ENCODE data around the gene VSTM2B.

The VSTM2B gene

DNA sequence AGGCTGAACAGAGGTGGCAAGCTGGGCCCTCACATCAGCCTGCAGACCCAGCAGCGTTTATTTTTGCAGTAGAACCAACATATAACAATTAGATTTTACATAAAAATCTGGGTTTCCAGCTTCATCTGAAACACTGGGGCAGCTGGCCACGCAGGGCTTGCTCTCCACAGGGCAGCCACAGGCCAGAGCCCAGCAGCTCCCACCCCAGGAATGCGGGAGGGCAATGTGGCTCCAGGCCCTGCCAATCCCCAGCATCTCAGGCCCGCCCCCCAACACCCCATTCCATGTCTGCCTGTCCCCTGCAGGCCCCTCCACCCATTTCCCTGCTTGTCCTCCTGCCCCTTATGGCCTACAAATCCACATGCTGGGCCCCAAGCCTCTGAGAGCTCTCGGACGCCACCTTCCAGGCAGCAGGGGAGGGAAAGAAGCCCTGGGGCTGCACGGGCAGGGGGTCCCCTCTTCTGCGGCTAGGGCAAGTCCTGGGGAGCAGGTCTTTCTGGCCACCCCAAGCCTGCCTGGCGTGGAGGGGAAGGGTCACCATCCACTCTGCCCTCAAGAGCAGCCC, 15.0 kb upstream of the VSTM2B start:
- Mint-ChIP-seq H3K4me1 (no peaks in the 10 kb centered on the region), H3K36me3 (ENCODE audit: low read depth) (no peaks in the 10 kb centered on the region), H3K4me3 (no peak overlapping the region), H3K9me3 (no peaks in the 10 kb centered on the region), H3K27me3 (ENCODE audit: low read depth, poor library complexity) (peaks cover 60% of the 10 kb centered on the region), H3K27ac (no peak overlapping the region)
- peak; percentile 28 for DNase-seq
- TF ChIP-seq, protein P1, sequence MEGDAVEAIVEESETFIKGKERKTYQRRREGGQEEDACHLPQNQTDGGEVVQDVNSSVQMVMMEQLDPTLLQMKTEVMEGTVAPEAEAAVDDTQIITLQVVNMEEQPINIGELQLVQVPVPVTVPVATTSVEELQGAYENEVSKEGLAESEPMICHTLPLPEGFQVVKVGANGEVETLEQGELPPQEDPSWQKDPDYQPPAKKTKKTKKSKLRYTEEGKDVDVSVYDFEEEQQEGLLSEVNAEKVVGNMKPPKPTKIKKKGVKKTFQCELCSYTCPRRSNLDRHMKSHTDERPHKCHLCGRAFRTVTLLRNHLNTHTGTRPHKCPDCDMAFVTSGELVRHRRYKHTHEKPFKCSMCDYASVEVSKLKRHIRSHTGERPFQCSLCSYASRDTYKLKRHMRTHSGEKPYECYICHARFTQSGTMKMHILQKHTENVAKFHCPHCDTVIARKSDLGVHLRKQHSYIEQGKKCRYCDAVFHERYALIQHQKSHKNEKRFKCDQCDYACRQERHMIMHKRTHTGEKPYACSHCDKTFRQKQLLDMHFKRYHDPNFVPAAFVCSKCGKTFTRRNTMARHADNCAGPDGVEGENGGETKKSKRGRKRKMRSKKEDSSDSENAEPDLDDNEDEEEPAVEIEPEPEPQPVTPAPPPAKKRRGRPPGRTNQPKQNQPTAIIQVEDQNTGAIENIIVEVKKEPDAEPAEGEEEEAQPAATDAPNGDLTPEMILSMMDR (IDR thresholded peaks at IDR 0.05), result no peak

DNA sequence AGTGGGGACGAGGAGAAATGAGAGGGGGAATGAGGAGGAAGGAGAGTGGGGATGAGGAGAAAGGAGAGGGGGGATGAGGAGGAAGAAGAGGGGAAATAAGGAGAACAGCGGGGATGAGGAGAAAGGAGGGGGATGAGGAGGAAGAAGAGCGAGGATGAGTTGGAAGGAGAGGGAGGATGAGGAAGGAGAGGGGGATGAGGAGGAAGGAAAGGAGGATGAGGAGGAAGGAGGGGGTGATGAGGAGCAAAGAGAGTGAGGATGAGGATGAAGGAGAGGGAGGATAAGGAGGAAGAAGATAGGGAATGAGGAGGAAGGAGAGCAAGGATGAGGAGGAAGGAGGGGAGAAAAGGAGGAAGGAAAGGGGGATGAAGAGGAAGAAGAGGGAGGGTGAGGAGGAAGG, 14.0 kb upstream of the VSTM2B start:
- TF ChIP-seq, protein P1 (IDR thresholded peaks at IDR 0.05), result no peak
- Mint-ChIP-seq H3K36me3 (ENCODE audit: low read depth) (no peaks in the 10 kb centered on the region), H3K27ac (no peak overlapping the region), H3K9me3 (no peaks in the 10 kb centered on the region), H3K4me3 (no peak overlapping the region), H3K4me1 (peaks cover 5% of the 10 kb centered on the region), H3K27me3 (ENCODE audit: low read depth, poor library complexity) (peaks cover 65% of the 10 kb centered on the region)
- no peak for DNase-seq

DNA sequence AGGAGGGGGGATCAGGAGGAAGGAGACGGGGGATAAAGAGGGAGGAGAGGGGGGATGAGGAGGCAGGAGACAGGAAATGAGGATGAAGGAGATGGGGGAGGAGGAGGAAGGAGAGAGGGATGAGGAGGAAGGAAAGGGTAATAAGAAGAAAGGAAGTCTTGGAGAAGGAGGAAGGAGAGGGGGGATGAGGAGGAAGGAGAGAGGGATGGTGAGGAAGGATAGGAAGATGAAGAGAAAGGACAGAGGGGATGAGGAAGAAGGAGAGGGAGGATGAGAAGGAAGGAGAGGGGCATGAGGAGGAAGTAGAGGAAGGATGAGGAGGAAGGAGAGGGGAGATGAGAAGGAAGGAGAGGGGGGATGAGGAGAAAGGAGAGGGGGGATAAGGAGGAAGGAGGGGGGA, 13.0 kb upstream of the VSTM2B start:
- no peak for DNase-seq
- TF ChIP-seq, protein P1 (IDR thresholded peaks at IDR 0.05), result no peak
- Mint-ChIP-seq H3K27me3 (ENCODE audit: low read depth, poor library complexity) (peaks cover 68% of the 10 kb centered on the region), H3K27ac (no peak overlapping the region), H3K4me1 (peaks cover 9% of the 10 kb centered on the region), H3K9me3 (no peaks in the 10 kb centered on the region), H3K4me3 (no peak overlapping the region), H3K36me3 (ENCODE audit: low read depth) (no peaks in the 10 kb centered on the region)

DNA sequence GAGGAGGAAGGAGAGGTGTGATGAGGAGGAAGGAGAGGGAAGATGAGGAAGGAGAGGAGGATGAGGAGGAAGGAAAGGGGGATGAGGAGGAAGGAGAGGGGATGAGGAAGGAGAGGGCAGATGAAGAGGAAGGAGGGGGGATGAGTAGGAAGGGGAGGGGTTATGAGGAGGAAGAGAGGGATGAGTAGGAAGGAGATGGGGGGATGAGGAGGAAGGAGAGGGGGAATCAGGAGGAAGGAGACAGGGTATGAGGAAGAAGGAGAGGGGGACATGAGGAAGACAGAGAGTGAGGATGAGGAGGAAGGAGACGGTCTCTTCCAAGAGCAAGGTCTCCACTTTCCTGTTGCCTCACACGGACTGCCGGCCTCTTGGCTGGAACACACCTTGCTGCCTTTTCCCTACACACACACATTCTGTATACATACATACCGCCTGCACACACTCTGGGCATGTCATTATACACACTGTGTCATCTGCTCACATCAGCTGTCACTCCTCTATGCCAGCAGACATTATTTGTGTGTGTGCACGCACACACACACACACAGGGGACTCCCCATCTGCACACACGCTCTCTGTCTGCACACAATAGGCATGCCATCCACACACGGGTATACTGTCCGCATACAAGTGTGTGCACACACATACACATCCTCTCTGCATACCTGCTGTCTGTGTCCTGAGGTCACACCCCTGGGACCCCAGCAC, 11.1 kb upstream of the VSTM2B start:
- H3K9me3 Mint-ChIP-seq, result no peaks in the 10 kb centered on the region
- TF ChIP-seq, protein P1 (IDR thresholded peaks at IDR 0.05), result no peak
- H3K27ac Mint-ChIP-seq, result no peak overlapping the region
- H3K4me3 Mint-ChIP-seq, result no peak overlapping the region
- H3K36me3 Mint-ChIP-seq (ENCODE audit: low read depth), result no peaks in the 10 kb centered on the region
- DNase-seq, result no peak
- H3K27me3 Mint-ChIP-seq (ENCODE audit: low read depth, poor library complexity), result peaks cover 69% of the 10 kb centered on the region
- peaks cover 20% of the 10 kb centered on the region for H3K4me1 Mint-ChIP-seq

DNA sequence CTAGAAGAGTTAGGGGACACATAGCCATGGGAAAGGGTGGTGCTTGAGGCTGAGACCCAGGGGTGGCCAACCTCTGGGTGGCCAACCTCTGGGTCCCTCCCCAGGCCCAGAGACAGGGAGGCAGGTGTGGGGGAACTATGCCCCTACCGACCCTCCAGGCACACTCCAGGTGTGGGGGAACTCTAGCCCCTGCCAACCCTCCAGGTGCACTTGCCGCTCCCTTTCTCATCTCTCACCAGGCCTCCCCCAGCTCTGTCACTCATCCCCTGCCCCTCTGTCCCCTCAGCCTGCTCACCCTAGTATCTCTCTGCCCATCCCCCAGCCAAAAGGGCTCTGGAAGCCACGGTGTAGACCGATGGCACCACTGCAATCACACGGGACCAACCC, 10.6 kb upstream of the VSTM2B start:
- Mint-ChIP-seq H3K4me3 (no peak overlapping the region), H3K27me3 (ENCODE audit: low read depth, poor library complexity) (peaks cover 72% of the 10 kb centered on the region), H3K9me3 (no peaks in the 10 kb centered on the region), H3K27ac (no peak overlapping the region), H3K4me1 (peaks cover 26% of the 10 kb centered on the region), H3K36me3 (ENCODE audit: low read depth) (no peaks in the 10 kb centered on the region)
- DNase-seq, result no peak
- TF ChIP-seq, protein P1 (IDR thresholded peaks at IDR 0.05), result no peak
